ENCODE results near the gene DNAH17.

DNA sequence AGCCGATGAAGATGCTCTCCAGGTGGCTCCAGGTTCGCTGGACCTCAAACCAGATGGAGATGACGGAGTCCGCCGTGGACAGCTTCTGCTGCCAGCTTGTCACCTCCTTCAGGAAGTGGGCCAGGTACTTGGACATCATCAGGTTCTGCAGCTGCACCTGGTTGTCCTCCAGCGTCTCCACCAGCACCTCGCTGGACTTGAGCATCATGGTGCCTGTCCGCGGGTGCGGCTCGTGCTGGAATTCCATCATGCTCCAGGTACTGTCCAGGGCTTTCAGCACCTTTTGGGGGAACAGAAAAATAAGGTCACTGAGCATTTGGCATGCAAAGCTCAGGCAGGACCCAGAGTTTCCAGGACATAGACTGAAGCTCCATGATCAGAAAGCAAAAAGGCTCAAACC lies 69.7 kb downstream of the DNAH17 start:
- TF ChIP-seq, protein P1, sequence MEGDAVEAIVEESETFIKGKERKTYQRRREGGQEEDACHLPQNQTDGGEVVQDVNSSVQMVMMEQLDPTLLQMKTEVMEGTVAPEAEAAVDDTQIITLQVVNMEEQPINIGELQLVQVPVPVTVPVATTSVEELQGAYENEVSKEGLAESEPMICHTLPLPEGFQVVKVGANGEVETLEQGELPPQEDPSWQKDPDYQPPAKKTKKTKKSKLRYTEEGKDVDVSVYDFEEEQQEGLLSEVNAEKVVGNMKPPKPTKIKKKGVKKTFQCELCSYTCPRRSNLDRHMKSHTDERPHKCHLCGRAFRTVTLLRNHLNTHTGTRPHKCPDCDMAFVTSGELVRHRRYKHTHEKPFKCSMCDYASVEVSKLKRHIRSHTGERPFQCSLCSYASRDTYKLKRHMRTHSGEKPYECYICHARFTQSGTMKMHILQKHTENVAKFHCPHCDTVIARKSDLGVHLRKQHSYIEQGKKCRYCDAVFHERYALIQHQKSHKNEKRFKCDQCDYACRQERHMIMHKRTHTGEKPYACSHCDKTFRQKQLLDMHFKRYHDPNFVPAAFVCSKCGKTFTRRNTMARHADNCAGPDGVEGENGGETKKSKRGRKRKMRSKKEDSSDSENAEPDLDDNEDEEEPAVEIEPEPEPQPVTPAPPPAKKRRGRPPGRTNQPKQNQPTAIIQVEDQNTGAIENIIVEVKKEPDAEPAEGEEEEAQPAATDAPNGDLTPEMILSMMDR (IDR thresholded peaks at IDR 0.05) = no peak
- TF ChIP-seq MXI1 (IDR thresholded peaks at IDR 0.05; ENCODE audit: low read depth, low read length) = no peak

Measured in SK-N-SH (cell line).